Right lobe of liver (tissue), 6 donors: Measurements from ENCODE around the gene LMTK3. TPM values are rescaled to one million over a fixed set of nuclear protein-coding genes. Genes with fewer than 3 reads are reported as not detected.
A peak's percentile ranks its signal among the peaks of the same experiment; 100 is the strongest.

Experiments
- ATAC-seq, 4 donors: fragments of 200-7000 bp; cut with Tn5 transposase; one replicate each; pipeline ENCODE4 v1.9.1; 2020; ENCODE audit warnings: mild to moderate bottlenecking in 4 of 4, moderate library complexity in 4 of 4
- DNase-seq, 3 donors: peaks; one replicate each; pipeline ENCODE4 v3.0.0-alpha.2; 2020
- H3K27ac ChIP-seq, 3 donors: fragments of 200-600 bp; one replicate each; pipeline ENCODE4 v1.8.0; 2022
- H3K27me3 ChIP-seq, 2 donors: fragments of 200-600 bp; one replicate each; pipeline ENCODE4 v1.8.0; 2022
- H3K36me3 ChIP-seq, 4 donors: fragments of 200-600 bp; sonication (generic) in 1 of 4; one replicate each; pipeline versions ENCODE4 v1.5.1 to v1.8.0; 2017 to 2022; ENCODE audit warnings: control low read depth in 1 of 4
- H3K4me1 ChIP-seq, 4 donors: fragments of 200-600 bp; sonication (generic) in 1 of 4; one replicate each; pipeline versions ENCODE4 v1.5.1 to v1.8.0; 2017 to 2022; ENCODE audit warnings: control low read depth in 1 of 4
- H3K4me3 ChIP-seq, 3 donors: fragments of 200-600 bp; one replicate each; pipeline ENCODE4 v1.8.0; 2022
- H3K9me3 ChIP-seq, 4 donors: fragments of 200-600 bp; sonication (generic) in 1 of 4; one replicate each; pipeline versions ENCODE4 v1.5.1 to v1.8.0; 2017 to 2022; ENCODE audit warnings: control low read depth in 1 of 4
- POLR2A ChIP-seq: fragments of 450-650 bp; IDR thresholded peaks from one replicate; pipeline ENCODE4 v1.6.1; 2017; ENCODE audit warnings: antibody characterized with exemption, mild to moderate bottlenecking
- WGBS: methylation state at CpG from one replicate; pipeline ENCODE4 v1.1.6; 2018; ENCODE audit warnings: low coverage, low lambda C conversion rate; ENCODE audit not compliant: insufficient coverage; ENCODE audit errors: missing lambda C conversion rate; 5-methylcytosine and 5-hydroxymethylcytosine counted together
- intact Hi-C, 2 donors: fragments of 100-400 bp; cut with DNase I; formaldehyde crosslinking; loops; one replicate each; pipeline versions ENCODE4 v1.11.2 to v1.14.1; 2022
- total RNA-seq, 6 experiments: library from RNA; depleted of rRNA in 2 of 6; stranded (reverse); fragments of >200 nt in 2 of 6; fragmentation: NEBNext Ultra II Directional in 3 of 6; extraction: Animal tissue kit (Norgen Biotek cat#: 25700) in 3 of 6; gene quantifications; one replicate each; pipeline versions ENCODE4 v1.1.0 to v1.2.4, GENCODE V29; 2016 to 2023
- TF ChIP-seq, protein P1 (sequence below), 4 donors: fragments of 200-600 bp in 3 of 4; fragments of 450-650 bp in 1 of 4; IDR thresholded peaks; one replicate each; pipeline versions ENCODE4 v1.5.1 to v1.8.0; 2016 to 2022; ENCODE audit warnings: antibody characterized with exemption in 4 of 4, mild to moderate bottlenecking in 2 of 4
- donor health status: DM: no; HTN: yes; CAD: no.
- donor health status: DM: no; HTN: no; CAD: no.
- donor health status: DM: no; HTN: no; CAD: no.
- donor health status: DM: no; HTN: yes; CAD: no.
- donor health status: DM: no; HTN: yes; CAD: no.

LMTK3 gene
- total RNA-seq, 6 experiments from 2014 or later = 0.09 to 0.31 (median 0.12) TPM; not detected in 1

DNA sequence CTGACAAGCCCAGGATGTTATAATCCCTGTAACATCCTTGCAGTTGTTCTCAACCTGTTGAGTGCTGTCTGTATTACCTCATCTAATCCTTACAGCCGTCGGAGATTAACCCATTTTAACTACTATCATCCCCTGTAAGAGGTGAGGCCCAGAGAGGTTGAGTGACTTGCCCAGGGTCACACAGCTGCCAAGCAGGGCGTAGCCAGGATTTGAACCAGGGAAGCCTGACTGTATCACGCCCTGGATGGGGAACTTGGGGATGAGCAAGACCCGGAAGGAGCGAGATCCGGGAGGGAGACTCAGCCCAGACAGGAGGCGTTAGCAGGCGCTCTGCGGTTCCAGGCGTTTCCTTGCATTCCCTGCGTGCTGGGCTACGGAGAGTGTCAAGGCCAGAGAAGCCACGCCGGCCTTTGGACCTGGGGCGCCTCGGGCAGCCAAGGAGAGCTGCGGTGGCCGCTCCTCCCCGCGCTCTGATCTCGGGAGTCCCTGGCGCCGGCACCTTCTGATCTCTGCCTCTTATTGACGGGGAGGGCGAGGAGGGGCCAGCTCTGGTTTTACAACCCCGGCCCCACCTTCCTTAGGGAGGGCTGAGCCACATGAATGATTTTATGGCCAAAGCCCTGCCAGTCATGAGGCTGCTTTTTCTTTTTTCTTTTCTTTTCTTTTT, 46.5 kb upstream of the LMTK3 start:
- DNase-seq = peak in 1 of 3 donors; percentile 64
- TF ChIP-seq, protein P1, sequence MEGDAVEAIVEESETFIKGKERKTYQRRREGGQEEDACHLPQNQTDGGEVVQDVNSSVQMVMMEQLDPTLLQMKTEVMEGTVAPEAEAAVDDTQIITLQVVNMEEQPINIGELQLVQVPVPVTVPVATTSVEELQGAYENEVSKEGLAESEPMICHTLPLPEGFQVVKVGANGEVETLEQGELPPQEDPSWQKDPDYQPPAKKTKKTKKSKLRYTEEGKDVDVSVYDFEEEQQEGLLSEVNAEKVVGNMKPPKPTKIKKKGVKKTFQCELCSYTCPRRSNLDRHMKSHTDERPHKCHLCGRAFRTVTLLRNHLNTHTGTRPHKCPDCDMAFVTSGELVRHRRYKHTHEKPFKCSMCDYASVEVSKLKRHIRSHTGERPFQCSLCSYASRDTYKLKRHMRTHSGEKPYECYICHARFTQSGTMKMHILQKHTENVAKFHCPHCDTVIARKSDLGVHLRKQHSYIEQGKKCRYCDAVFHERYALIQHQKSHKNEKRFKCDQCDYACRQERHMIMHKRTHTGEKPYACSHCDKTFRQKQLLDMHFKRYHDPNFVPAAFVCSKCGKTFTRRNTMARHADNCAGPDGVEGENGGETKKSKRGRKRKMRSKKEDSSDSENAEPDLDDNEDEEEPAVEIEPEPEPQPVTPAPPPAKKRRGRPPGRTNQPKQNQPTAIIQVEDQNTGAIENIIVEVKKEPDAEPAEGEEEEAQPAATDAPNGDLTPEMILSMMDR (IDR thresholded peaks at IDR 0.05) = no peak
- no peak for TF ChIP-seq POLR2A

DNA sequence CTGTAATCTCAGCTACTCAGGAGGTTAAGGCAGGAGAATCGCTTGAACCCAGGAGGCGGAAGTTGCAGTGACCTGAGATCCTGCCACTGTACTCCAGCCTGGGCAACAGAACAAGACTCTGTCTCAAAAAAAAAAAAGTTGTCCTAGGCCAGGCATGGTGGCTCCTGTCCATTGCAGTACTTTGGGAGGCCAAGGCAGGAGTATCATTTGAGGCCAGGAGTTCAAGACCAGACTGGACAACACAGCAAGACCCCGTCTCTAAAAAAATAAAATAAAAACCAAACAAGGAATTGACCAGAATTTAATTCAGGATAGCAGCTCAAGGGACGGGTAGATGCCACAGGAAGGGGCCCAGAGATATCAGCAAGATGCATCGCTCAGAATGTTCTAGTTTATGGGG, 45.2 kb upstream of the LMTK3 start:
- H3K27ac ChIP-seq = no peak overlapping the region
- WGBS = 79% methylated on average over 2 of the region's 5 CpGs
- TF ChIP-seq POLR2A = no peak
- TF ChIP-seq, protein P1 (IDR thresholded peaks at IDR 0.05) = no peak

More for the DNA sequence above, 46.5 kb upstream of the LMTK3 start:
- H3K36me3 ChIP-seq = no peaks in the 10 kb centered on the region
- WGBS = 22% methylated on average over 8 of the region's 27 CpGs
- no peak overlapping the region for H3K4me3 ChIP-seq
- H3K27ac ChIP-seq = no peak overlapping the region
- ATAC-seq = peak; percentile 41 to 69 (median 55)
- H3K4me1 ChIP-seq = peaks cover 0 to 6% (median 0%) of the 10 kb centered on the region in 4 donors
- no peaks in the 10 kb centered on the region for H3K9me3 ChIP-seq
- H3K27me3 ChIP-seq = no peaks in the 10 kb centered on the region
- intact Hi-C loops = no loop called here

DNA sequence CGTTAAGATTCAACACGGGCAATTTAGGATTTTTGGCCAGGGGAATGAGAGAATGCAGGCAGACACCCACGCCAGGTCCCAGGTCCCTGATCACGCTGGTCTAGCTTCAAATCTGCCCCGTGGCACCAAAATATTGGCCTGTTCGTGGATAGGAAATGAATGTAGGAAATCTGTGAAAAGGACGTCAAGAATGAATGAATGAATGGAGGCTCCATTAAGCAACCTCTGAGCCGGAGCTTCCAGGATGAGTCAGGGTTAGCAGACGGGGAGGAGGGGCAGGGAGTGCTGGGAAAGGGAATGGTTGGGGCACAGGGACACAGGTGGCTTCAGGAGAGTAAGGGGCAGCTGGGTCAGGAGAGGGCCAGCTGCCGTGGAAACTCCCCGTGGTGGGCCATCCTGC, 44.5 kb upstream of the LMTK3 start:
- H3K4me3 ChIP-seq = no peak overlapping the region
- no peak overlapping the region for H3K27ac ChIP-seq
- ATAC-seq = no peak
- H3K4me1 ChIP-seq = peaks cover 0 to 6% (median 0%) of the 10 kb centered on the region in 4 donors
- no peak for DNase-seq
- intact Hi-C loops = no loop called here
- H3K36me3 ChIP-seq = no peaks in the 10 kb centered on the region
- WGBS = 53% methylated on average over 8 of the region's 11 CpGs
- H3K9me3 ChIP-seq = no peaks in the 10 kb centered on the region
- no peak for TF ChIP-seq POLR2A
- TF ChIP-seq, protein P1 (IDR thresholded peaks at IDR 0.05) = no peak
- H3K27me3 ChIP-seq = no peaks in the 10 kb centered on the region

More for the DNA sequence above, 45.2 kb upstream of the LMTK3 start:
- H3K9me3 ChIP-seq = no peaks in the 10 kb centered on the region
- no peak overlapping the region for H3K4me3 ChIP-seq
- intact Hi-C loops = no loop called here
- DNase-seq (no peak), ATAC-seq (no peak)
- H3K4me1 ChIP-seq = peaks cover 0 to 6% (median 0%) of the 10 kb centered on the region in 4 donors
- no peaks in the 10 kb centered on the region for H3K36me3 ChIP-seq
- no peaks in the 10 kb centered on the region for H3K27me3 ChIP-seq

DNA sequence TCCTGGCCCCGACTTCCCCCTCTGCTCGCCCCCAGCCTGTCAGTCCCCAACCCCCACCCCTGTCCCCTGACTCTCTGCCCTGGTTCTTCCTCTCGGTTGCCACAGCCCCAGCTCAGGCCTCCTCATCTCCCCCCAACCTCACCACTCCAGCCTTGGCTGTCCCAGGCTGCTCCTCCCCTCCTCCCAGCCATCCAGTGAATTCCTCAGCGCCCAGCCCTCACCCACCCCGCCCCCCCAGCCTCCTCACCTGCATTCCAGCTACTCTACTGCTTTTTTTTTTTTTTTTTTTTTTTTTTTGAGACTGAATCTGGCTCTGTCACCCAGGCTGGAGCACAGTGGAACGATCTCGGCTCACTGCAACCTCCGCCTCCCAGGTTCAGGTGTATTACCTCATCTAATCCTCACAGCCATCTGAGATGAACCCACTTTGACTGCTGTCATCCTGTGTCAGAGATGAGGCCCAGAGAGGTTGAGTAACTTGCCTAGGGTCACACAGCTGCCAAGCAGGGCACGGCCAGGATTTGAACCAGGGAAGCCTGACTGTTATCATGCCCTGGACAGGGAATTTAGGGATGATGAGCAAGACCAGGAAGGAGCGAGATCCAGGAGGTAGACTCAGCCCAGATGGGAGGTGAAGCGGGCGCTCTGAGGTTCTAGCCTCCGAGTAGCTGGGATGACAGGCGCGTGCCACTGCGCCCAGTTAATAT, 42.9 kb upstream of the LMTK3 start:
- TF ChIP-seq, protein P1 (IDR thresholded peaks at IDR 0.05) = no peak
- TF ChIP-seq POLR2A = no peak
- no peak overlapping the region for H3K4me3 ChIP-seq
- intact Hi-C loops = no loop called here
- H3K9me3 ChIP-seq = no peaks in the 10 kb centered on the region
- no peak for ATAC-seq
- no peak for DNase-seq
- H3K27me3 ChIP-seq = no peaks in the 10 kb centered on the region
- H3K4me1 ChIP-seq = peaks cover 0 to 6% (median 0%) of the 10 kb centered on the region in 4 donors
- H3K36me3 ChIP-seq = no peaks in the 10 kb centered on the region
- no peak overlapping the region for H3K27ac ChIP-seq
- WGBS = 32% methylated on average over 8 of the region's 16 CpGs
